Caco-2 (cell line): ENCODE results near the gene CACNA2D2. TPM values are rescaled to one million over a fixed set of nuclear protein-coding genes. Genes with fewer than 3 reads are reported as not detected.

Experiments
- BruUV-seq: library from RNA; stranded (reverse); fragments of 400-500 nt; replicated peaks from 2 replicates; lab custom pipeline; 2021; lab: Mats Ljungman, UMichigan
- CTCF ChIA-PET: fragments of 300-600 bp; sonication (Branson Sonifier 250); formaldehyde crosslinking; loops from one replicate; lab custom pipeline; 2022; ENCODE audit warnings: antibody characterized with exemption; lab: Charles Lee
- POLR2A ChIA-PET: fragments of 300-600 bp; sonication (Branson Sonifier 250); formaldehyde crosslinking; loops from one replicate; lab custom pipeline; 2022; ENCODE audit warnings: antibody characterized with exemption; lab: Charles Lee
- DNase-seq, 2 experiments: peaks; one replicate each; pipeline versions ENCODE4 v3.0.0 to v3.0.0-alpha.2; 2020 to 2022
- H3K27me3 ChIP-seq: replicated peaks from 2 replicates; pipeline ENCODE4 v1.6.0; 2011; ENCODE audit warnings: low read length; ENCODE audit not compliant: control insufficient read depth, insufficient read depth
- H3K36me3 ChIP-seq: 2 replicates; pipeline ENCODE4 v1.5.1; 2011; ENCODE audit warnings: low read length; ENCODE audit not compliant: control insufficient read depth, insufficient read depth
- H3K4me1 ChIP-seq: fragments of 250-450 bp; sonication (Bioruptor Pico); 2 replicates; pipeline ENCODE4 v1.5.1; 2020; ENCODE audit warnings: mild to moderate bottlenecking
- H3K4me3 ChIP-seq: 2 replicates; pipeline ENCODE4 v1.5.1; 2011; ENCODE audit warnings: low read depth, mild to moderate bottlenecking, control low read depth, low read length
- H3K9me3 ChIP-seq: fragments of 250-450 bp; sonication (Bioruptor Pico); 2 replicates; pipeline ENCODE4 v1.5.1; 2020; ENCODE audit warnings: mild to moderate bottlenecking, moderate library complexity
- H3K27ac Mint-ChIP-seq: one replicate; pipeline ENCODE4 v1.8.0; 2022; ENCODE audit warnings: mixed read lengths; ENCODE audit not compliant: unreplicated experiment
- H3K27me3 Mint-ChIP-seq: one replicate; pipeline ENCODE4 v1.8.0; 2022; ENCODE audit warnings: mixed read lengths; ENCODE audit not compliant: insufficient read depth, unreplicated experiment
- H3K36me3 Mint-ChIP-seq: one replicate; pipeline ENCODE4 v1.8.0; 2022; ENCODE audit warnings: mild to moderate bottlenecking, mixed read lengths; ENCODE audit not compliant: insufficient read depth, unreplicated experiment
- H3K4me1 Mint-ChIP-seq: one replicate; pipeline ENCODE4 v1.8.0; 2022; ENCODE audit warnings: low read depth, mixed read lengths; ENCODE audit not compliant: unreplicated experiment
- H3K4me3 Mint-ChIP-seq: one replicate; pipeline ENCODE4 v1.8.0; 2022; ENCODE audit warnings: mild to moderate bottlenecking, moderate library complexity, mixed read lengths; ENCODE audit not compliant: unreplicated experiment
- H3K9me3 Mint-ChIP-seq: one replicate; pipeline ENCODE4 v1.8.0; 2022; ENCODE audit warnings: mixed read lengths; ENCODE audit not compliant: unreplicated experiment
- intact Hi-C: fragments of 100-400 bp; cut with micrococcal nuclease; formaldehyde crosslinking; loops from one replicate; pipeline ENCODE4 v1.10.0; 2022; ENCODE audit not compliant: unreplicated experiment
- total RNA-seq: library from RNA; stranded (reverse); gene quantifications from 2 replicates; pipeline ENCODE4 v1.2.3, GENCODE V29; 2022
- TF ChIP-seq, protein P1 (sequence below), 2 experiments: fragments of 200-600 bp in 1 of 2; IDR thresholded peaks; 1 replicate in 1 of 2; 2 replicates in 1 of 2; pipeline versions ENCODE4 v1.5.1 to v1.8.0; 2011 to 2022; ENCODE audit warnings: antibody characterized with exemption in 1 of 2, control low read depth in 1 of 2, inconsistent platforms in 1 of 2, low read depth in 1 of 2, low read length in 1 of 2, mild to moderate bottlenecking in 1 of 2, moderate library complexity in 1 of 2; ENCODE audit not compliant: insufficient read depth in 1 of 2, severe bottlenecking in 1 of 2, unreplicated experiment in 1 of 2

Gene CACNA2D2
- total RNA-seq, 1 experiment from 2014 or later: 0.25 TPM

GRCh38 chr3:50520849-50521248 lies 17.4 kb upstream of the CACNA2D2 start:
- Mint-ChIP-seq H3K27ac (no peak overlapping the region), H3K27me3 (peaks cover 4% of the 10 kb centered on the region), H3K4me3 (no peak overlapping the region), H3K9me3 (no peaks in the 10 kb centered on the region), H3K4me1 (no peaks in the 10 kb centered on the region), H3K36me3 (no peaks in the 10 kb centered on the region)
- TF ChIP-seq, protein P1, sequence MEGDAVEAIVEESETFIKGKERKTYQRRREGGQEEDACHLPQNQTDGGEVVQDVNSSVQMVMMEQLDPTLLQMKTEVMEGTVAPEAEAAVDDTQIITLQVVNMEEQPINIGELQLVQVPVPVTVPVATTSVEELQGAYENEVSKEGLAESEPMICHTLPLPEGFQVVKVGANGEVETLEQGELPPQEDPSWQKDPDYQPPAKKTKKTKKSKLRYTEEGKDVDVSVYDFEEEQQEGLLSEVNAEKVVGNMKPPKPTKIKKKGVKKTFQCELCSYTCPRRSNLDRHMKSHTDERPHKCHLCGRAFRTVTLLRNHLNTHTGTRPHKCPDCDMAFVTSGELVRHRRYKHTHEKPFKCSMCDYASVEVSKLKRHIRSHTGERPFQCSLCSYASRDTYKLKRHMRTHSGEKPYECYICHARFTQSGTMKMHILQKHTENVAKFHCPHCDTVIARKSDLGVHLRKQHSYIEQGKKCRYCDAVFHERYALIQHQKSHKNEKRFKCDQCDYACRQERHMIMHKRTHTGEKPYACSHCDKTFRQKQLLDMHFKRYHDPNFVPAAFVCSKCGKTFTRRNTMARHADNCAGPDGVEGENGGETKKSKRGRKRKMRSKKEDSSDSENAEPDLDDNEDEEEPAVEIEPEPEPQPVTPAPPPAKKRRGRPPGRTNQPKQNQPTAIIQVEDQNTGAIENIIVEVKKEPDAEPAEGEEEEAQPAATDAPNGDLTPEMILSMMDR (IDR thresholded peaks at IDR 0.05; ENCODE audit: insufficient read depth in 1 of 2, low read depth in 1 of 2, low read length in 1 of 2, severe bottlenecking in 1 of 2, unreplicated experiment in 1 of 2): no peak
- Histone ChIP-seq H3K27me3 (no peaks in the 10 kb centered on the region; the same call in none of the 2 replicates), H3K4me1 (0 out of 2 replicates have a peak, but pooled peaks cover 9% of the 10 kb centered on the region), H3K36me3 (no peaks in the 10 kb centered on the region), H3K9me3 (no peaks in the 10 kb centered on the region), H3K4me3 (no peak overlapping the region)
- intact Hi-C loops: no loop called here
- ChIA-PET CTCF (no interaction called here), POLR2A (no interaction called here)
- BruUV-seq: no TSS peak
- DNase-seq: no peak

GRCh38 chr3:50519471-50520089 lies 16.1 kb upstream of the CACNA2D2 start:
- Histone ChIP-seq H3K36me3 (no peaks in the 10 kb centered on the region), H3K4me3 (no peak overlapping the region), H3K9me3 (no peaks in the 10 kb centered on the region), H3K4me1 (0 out of 2 replicates have a peak, but pooled peaks cover 11% of the 10 kb centered on the region), H3K27me3 (no peaks in the 10 kb centered on the region; the same call in none of the 2 replicates)
- DNase-seq: peak; percentile 74 to 83
- Mint-ChIP-seq H3K27me3 (peaks cover 4% of the 10 kb centered on the region), H3K4me3 (no peak overlapping the region), H3K4me1 (no peaks in the 10 kb centered on the region), H3K9me3 (no peaks in the 10 kb centered on the region), H3K36me3 (no peaks in the 10 kb centered on the region), H3K27ac (no peak overlapping the region)
- CTCF ChIA-PET: no interaction called here
- intact Hi-C loops: loop anchor here (1.0 to 2.0 kb wide), 3 partner anchors 23 to 95 kb away; no protein-coding TSS in a partner anchor
- TF ChIP-seq, protein P1 (IDR thresholded peaks at IDR 0.05; ENCODE audit: insufficient read depth in 1 of 2, low read depth in 1 of 2, low read length in 1 of 2, severe bottlenecking in 1 of 2, unreplicated experiment in 1 of 2): peak; percentile 91 to 96
- BruUV-seq: no TSS peak
- POLR2A ChIA-PET: no interaction called here

DNA sequence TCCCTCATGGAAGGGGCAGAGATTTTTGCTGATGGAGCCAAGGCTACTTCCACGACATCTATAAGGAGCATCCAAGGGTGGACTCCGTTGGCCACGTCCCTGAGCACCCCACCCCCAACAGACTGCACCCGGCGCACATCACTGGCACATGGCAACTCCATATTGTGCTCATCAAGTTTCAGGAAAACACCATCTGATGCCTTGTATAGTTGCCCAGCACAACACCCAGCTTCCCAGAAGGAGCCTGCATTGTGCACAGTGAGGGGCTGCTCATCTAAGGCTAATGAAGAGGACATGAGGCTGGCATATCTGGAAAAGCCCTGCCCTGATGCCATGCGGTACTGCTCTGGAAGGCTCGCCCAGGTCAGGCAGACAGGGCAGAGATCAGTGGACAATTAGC lies 15.0 kb upstream of the CACNA2D2 start:
- Mint-ChIP-seq H3K27me3 (peaks cover 5% of the 10 kb centered on the region), H3K9me3 (no peaks in the 10 kb centered on the region), H3K36me3 (no peaks in the 10 kb centered on the region), H3K4me1 (no peaks in the 10 kb centered on the region), H3K27ac (no peak overlapping the region), H3K4me3 (no peak overlapping the region)
- CTCF ChIA-PET: interaction anchor here (0.9 kb wide), 1 partner anchor 24 kb away, joined by 10 read pairs; no protein-coding TSS in a partner anchor
- intact Hi-C loops: loop anchor here (2.0 kb wide), 1 partner anchor 32 kb away; no protein-coding TSS in a partner anchor
- Histone ChIP-seq H3K36me3 (no peaks in the 10 kb centered on the region), H3K9me3 (no peaks in the 10 kb centered on the region), H3K4me1 (0 out of 2 replicates have a peak, but pooled peaks cover 11% of the 10 kb centered on the region), H3K4me3 (no peak overlapping the region), H3K27me3 (no peaks in the 10 kb centered on the region; the same call in none of the 2 replicates)
- TF ChIP-seq, protein P1 (IDR thresholded peaks at IDR 0.05; ENCODE audit: insufficient read depth in 1 of 2, low read depth in 1 of 2, low read length in 1 of 2, severe bottlenecking in 1 of 2, unreplicated experiment in 1 of 2): no peak
- no TSS peak for BruUV-seq
- POLR2A ChIA-PET: interaction anchor here (0.6 kb wide), 2 partner anchors 82 to 169 kb away, joined by 5 to 6 read pairs; no protein-coding TSS in a partner anchor
- DNase-seq: no peak
